Mesenchymal stem cell (in vitro differentiated cells and primary cell): ENCODE measurements around the gene BRD3.
A peak's percentile ranks its signal among the peaks of the same experiment; 100 is the strongest.

Source experiments
- DNase-seq: peaks from one replicate; pipeline ENCODE4 v3.0.0-alpha.2; 2013
- H2AFZ ChIP-seq: one replicate; pipeline ENCODE4 v1.6.1; 2013; ENCODE audit warnings: low read depth, mild to moderate bottlenecking, control low read depth, inconsistent platforms, low read length, moderate library complexity
- H2AK5ac ChIP-seq: 2 replicates; pipeline ENCODE4 v1.6.1; 2013; ENCODE audit warnings: low read length, moderate library complexity, mild to moderate bottlenecking, inconsistent platforms; ENCODE audit not compliant: severe bottlenecking
- H2BK120ac ChIP-seq: one replicate; pipeline ENCODE4 v1.6.1; 2013; ENCODE audit warnings: low read depth, mild to moderate bottlenecking, inconsistent platforms, low read length, moderate library complexity
- H2BK12ac ChIP-seq, 2 experiments: one replicate each; pipeline ENCODE4 v1.6.1; 2013; ENCODE audit warnings: inconsistent platforms in 2 of 2, low read length in 2 of 2, mild to moderate bottlenecking in 2 of 2, moderate library complexity in 2 of 2, control low read depth in 1 of 2
- H2BK15ac ChIP-seq: one replicate; pipeline ENCODE4 v1.6.1; 2013; ENCODE audit warnings: mild to moderate bottlenecking, low read depth, inconsistent platforms; ENCODE audit not compliant: poor library complexity, severe bottlenecking
- H2BK5ac ChIP-seq: 2 replicates; pipeline ENCODE4 v1.6.1; 2013; ENCODE audit warnings: low read depth, mild to moderate bottlenecking, low read length, control low read depth, inconsistent platforms; ENCODE audit not compliant: poor library complexity, severe bottlenecking
- H3K14ac ChIP-seq, 2 experiments: one replicate each; pipeline ENCODE4 v1.6.1; 2013; ENCODE audit warnings: inconsistent platforms in 2 of 2, low read length in 2 of 2, control low read depth in 1 of 2, mild to moderate bottlenecking in 1 of 2, moderate library complexity in 1 of 2
- H3K18ac ChIP-seq, 2 experiments: one replicate each; pipeline ENCODE4 v1.6.1; 2013; ENCODE audit warnings: inconsistent platforms in 2 of 2, low read length in 2 of 2, control low read depth in 1 of 2, low read depth in 1 of 2, mild to moderate bottlenecking in 1 of 2
- H3K23ac ChIP-seq, 2 experiments: one replicate each; pipeline ENCODE4 v1.6.1; 2013; ENCODE audit warnings: inconsistent platforms in 2 of 2, low read length in 2 of 2, mild to moderate bottlenecking in 2 of 2, moderate library complexity in 2 of 2, control low read depth in 1 of 2
- H3K27ac ChIP-seq: 2 replicates; pipeline ENCODE4 v1.5.1; 2013; ENCODE audit warnings: mild to moderate bottlenecking, moderate library complexity, low read length, control low read depth, inconsistent platforms; ENCODE audit not compliant: poor library complexity, severe bottlenecking
- H3K27me3 ChIP-seq, 2 experiments: 2 replicates each; pipeline versions ENCODE4 v1.6.1 to v1.7.0; 2013; ENCODE audit warnings: low read length in 2 of 2, mild to moderate bottlenecking in 2 of 2, moderate library complexity in 2 of 2, control low read depth in 1 of 2, inconsistent platforms in 1 of 2; ENCODE audit not compliant: control insufficient read depth in 1 of 2, insufficient read depth in 1 of 2
- H3K36me3 ChIP-seq, 2 experiments: 2 replicates each; pipeline versions ENCODE4 v1.6.1 to v1.7.0; 2013; ENCODE audit warnings: low read length in 2 of 2, control low read depth in 1 of 2, inconsistent platforms in 1 of 2, low read depth in 1 of 2, mild to moderate bottlenecking in 1 of 2; ENCODE audit not compliant: insufficient read depth in 2 of 2, control insufficient read depth in 1 of 2
- H3K4ac ChIP-seq, 2 experiments: one replicate each; pipeline ENCODE4 v1.6.1; 2013; ENCODE audit warnings: inconsistent platforms in 2 of 2, low read length in 2 of 2, mild to moderate bottlenecking in 2 of 2, moderate library complexity in 2 of 2, control low read depth in 1 of 2, low read depth in 1 of 2
- H3K4me1 ChIP-seq: 2 replicates; pipeline ENCODE4 v1.6.1; 2013; ENCODE audit warnings: low read depth, low read length, control low read depth; ENCODE audit not compliant: control insufficient read depth, insufficient read depth
- H3K4me2 ChIP-seq: 2 replicates; pipeline ENCODE4 v1.6.1; 2013; ENCODE audit warnings: low read length, mild to moderate bottlenecking, inconsistent platforms; ENCODE audit not compliant: poor library complexity, severe bottlenecking
- H3K4me3 ChIP-seq, 2 experiments: 2 replicates each; pipeline versions ENCODE4 v1.5.1 to v1.7.0; 2013; ENCODE audit warnings: low read length in 2 of 2, mild to moderate bottlenecking in 2 of 2, control low read depth in 1 of 2, low read depth in 1 of 2; ENCODE audit not compliant: insufficient read depth in 1 of 2
- H3K79me1 ChIP-seq: replicated peaks from 2 replicates; pipeline ENCODE4 v1.6.1; 2013; ENCODE audit warnings: mild to moderate bottlenecking, control low read depth, low read length, inconsistent platforms; ENCODE audit not compliant: poor library complexity, severe bottlenecking
- H3K9ac ChIP-seq: 2 replicates; pipeline ENCODE4 v1.7.0; 2013; ENCODE audit warnings: mild to moderate bottlenecking, low read length, moderate library complexity
- H3K9me3 ChIP-seq: 2 replicates; pipeline ENCODE4 v1.7.0; 2013; ENCODE audit warnings: mild to moderate bottlenecking, low read length; ENCODE audit not compliant: control insufficient read depth
- H4K8ac ChIP-seq: one replicate; pipeline ENCODE4 v1.6.1; 2013; ENCODE audit warnings: inconsistent platforms, mild to moderate bottlenecking, low read length, moderate library complexity
- H4K91ac ChIP-seq: one replicate; pipeline ENCODE4 v1.6.1; 2013; ENCODE audit warnings: mild to moderate bottlenecking, low read length, inconsistent platforms
- WGBS: methylation state at CpG from one replicate; pipeline ENCODE4 v1.1.7; 2013; ENCODE audit warnings: mixed read lengths; 5-methylcytosine and 5-hydroxymethylcytosine counted together

Gene BRD3

GRCh38 chr9:134032456-134033222 lies 35.2 kb downstream of the BRD3 start:
- Histone ChIP-seq H4K8ac (no peak overlapping the region), H3K9ac (no peak overlapping the region), H3K18ac (no peak overlapping the region), H3K27ac (no peak overlapping the region), H3K4ac (no peak overlapping the region), H3K23ac (no peak overlapping the region), H2AFZ (no peak overlapping the region), H2AK5ac (no peak overlapping the region), H2BK120ac (no peak overlapping the region), H2BK12ac (no peak overlapping the region), H3K4me3 (no peak overlapping the region), H3K79me1 (peaks cover 29% of the 10 kb centered on the region), H3K4me2 (no peak overlapping the region), H2BK15ac (no peak overlapping the region), H2BK5ac (no peak overlapping the region), H3K27me3 (no peaks in the 10 kb centered on the region), H3K9me3 (no peaks in the 10 kb centered on the region), H3K4me1 (peaks cover 13% of the 10 kb centered on the region), H3K14ac (no peak overlapping the region), H4K91ac (no peak overlapping the region), H3K36me3 (peaks cover 65 to 76% of the 10 kb centered on the region in 2 experiments)
- 96% methylated on average over 32 of the region's 40 CpGs for WGBS
- no peak for DNase-seq

GRCh38 chr9:134031783-134032182 lies 36.0 kb downstream of the BRD3 start:
- Histone ChIP-seq H3K4ac (no peak overlapping the region), H2AFZ (no peak overlapping the region), H3K23ac (no peak overlapping the region), H3K9ac (no peak overlapping the region), H3K27ac (no peak overlapping the region), H4K91ac (no peak overlapping the region), H2BK5ac (no peak overlapping the region), H3K18ac (no peak overlapping the region), H3K79me1 (peaks cover 34% of the 10 kb centered on the region), H3K9me3 (no peaks in the 10 kb centered on the region), H3K4me1 (peaks cover 13% of the 10 kb centered on the region), H3K27me3 (no peaks in the 10 kb centered on the region), H2BK15ac (no peak overlapping the region), H2BK12ac (no peak overlapping the region), H3K36me3 (peaks cover 73 to 85% of the 10 kb centered on the region in 2 experiments), H2AK5ac (no peak overlapping the region), H4K8ac (peak overlapping the region; percentile 43), H3K4me2 (no peak overlapping the region), H2BK120ac (no peak overlapping the region), H3K4me3 (no peak overlapping the region), H3K14ac (no peak overlapping the region)
- 90% methylated on average over 11 of the region's 14 CpGs for WGBS
- no peak for DNase-seq

GRCh38 chr9:134030821-134031470 lies 36.9 kb downstream of the BRD3 start:
- Histone ChIP-seq H3K18ac (no peak overlapping the region), H4K91ac (no peak overlapping the region), H3K23ac (no peak overlapping the region), H3K4me3 (no peak overlapping the region), H2BK5ac (no peak overlapping the region), H3K14ac (no peak overlapping the region), H2BK15ac (no peak overlapping the region), H3K27ac (no peak overlapping the region), H3K79me1 (peaks cover 39% of the 10 kb centered on the region), H3K4ac (no peak overlapping the region), H3K4me2 (no peak overlapping the region), H4K8ac (no peak overlapping the region), H3K27me3 (no peaks in the 10 kb centered on the region), H2AFZ (no peak overlapping the region), H2AK5ac (no peak overlapping the region), H3K4me1 (peaks cover 21% of the 10 kb centered on the region), H2BK12ac (no peak overlapping the region), H3K36me3 (peaks cover 77 to 84% of the 10 kb centered on the region in 2 experiments), H2BK120ac (no peak overlapping the region), H3K9me3 (no peaks in the 10 kb centered on the region), H3K9ac (no peak overlapping the region)
- 77% methylated on average over 27 of the region's 29 CpGs for WGBS
- no peak for DNase-seq
